Thoracic aorta (tissue), 2 donors: ENCODE measurements around the gene RPP40. TPM values are rescaled to one million over a fixed set of nuclear protein-coding genes. Genes with fewer than 3 reads are reported as not detected.
A peak's percentile ranks its signal among the peaks of the same experiment; 100 is the strongest.

ENCODE experiments used
- ATAC-seq: fragments of 150-250 bp; one replicate; pipeline ENCODE4 v1.8.0; 2017; ENCODE audit warnings: low read depth; ENCODE audit not compliant: insufficient number of reproducible peaks, low FRiP score
- DNase-seq: peaks from one replicate; pipeline ENCODE4 v3.0.0-alpha.2; 2020; ENCODE audit warnings: low spot score
- H3K27ac ChIP-seq, 2 donors: fragments of 200-600 bp; sonication (generic); 1 replicate in 1 of 2; 2 replicates in 1 of 2; pipeline ENCODE4 v1.5.1; 2016; ENCODE audit warnings: mild to moderate bottlenecking in 2 of 2, moderate library complexity in 2 of 2
- H3K27me3 ChIP-seq: fragments of 200-600 bp; sonication (generic); replicated peaks from 2 replicates; pipeline ENCODE4 v1.6.0; 2016; ENCODE audit warnings: mild to moderate bottlenecking; ENCODE audit not compliant: insufficient read depth
- H3K36me3 ChIP-seq: fragments of 200-600 bp; sonication (generic); one replicate; pipeline ENCODE4 v1.5.1; 2016
- H3K4me1 ChIP-seq, 2 donors: fragments of 200-600 bp; sonication (generic); 1 replicate in 1 of 2; 2 replicates in 1 of 2; pipeline versions ENCODE4 v1.5.1 to v1.6.0; 2016; ENCODE audit warnings: low read depth in 2 of 2, mild to moderate bottlenecking in 1 of 2; ENCODE audit not compliant: control insufficient read depth in 1 of 2
- H3K4me3 ChIP-seq: fragments of 200-600 bp; sonication (generic); 2 replicates; pipeline ENCODE4 v1.5.1; 2016; ENCODE audit warnings: mild to moderate bottlenecking
- H3K9me3 ChIP-seq: fragments of 200-600 bp; sonication (generic); 2 replicates; pipeline ENCODE4 v1.5.1; 2016
- total RNA-seq, 2 donors: library from RNA; depleted of rRNA; stranded (reverse); fragments of >200 nt; gene quantifications; one replicate each; pipeline versions ENCODE4 v1.1.0 to v1.2.3, GENCODE V29; 2016
- TF ChIP-seq, protein P1 (sequence below): fragments of 200-600 bp; sonication (generic); IDR thresholded peaks from one replicate; pipeline ENCODE4 v1.5.1; 2019; ENCODE audit warnings: antibody characterized with exemption

RPP40 gene
- total RNA-seq, 2 donors from 2014 or later: 2.4 to 11.4 TPM

DNA sequence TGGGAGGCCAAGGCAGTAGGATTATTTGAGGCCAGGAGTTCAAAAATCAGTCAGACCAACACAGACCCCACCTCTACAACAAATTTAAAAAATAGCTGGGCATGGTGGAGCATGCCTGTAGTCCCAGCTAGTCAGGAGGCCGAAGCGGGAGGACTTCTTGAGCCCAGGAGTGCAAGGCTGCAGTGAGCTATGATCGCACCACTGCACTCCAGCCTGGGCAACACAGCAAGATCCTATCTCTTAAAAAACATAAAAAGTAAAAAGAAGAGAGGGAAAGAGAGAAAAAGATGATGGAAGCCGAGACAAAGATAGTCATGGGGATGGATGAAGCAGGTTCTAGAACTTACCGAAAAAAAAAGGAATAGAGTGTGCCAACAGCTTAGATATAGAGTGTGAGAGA is 25.8 kb upstream of the RPP40 start:
- H3K4me1 ChIP-seq: peaks cover 0 to 7% of the 10 kb centered on the region in 2 donors
- H3K9me3 ChIP-seq: no peaks in the 10 kb centered on the region
- TF ChIP-seq, protein P1, sequence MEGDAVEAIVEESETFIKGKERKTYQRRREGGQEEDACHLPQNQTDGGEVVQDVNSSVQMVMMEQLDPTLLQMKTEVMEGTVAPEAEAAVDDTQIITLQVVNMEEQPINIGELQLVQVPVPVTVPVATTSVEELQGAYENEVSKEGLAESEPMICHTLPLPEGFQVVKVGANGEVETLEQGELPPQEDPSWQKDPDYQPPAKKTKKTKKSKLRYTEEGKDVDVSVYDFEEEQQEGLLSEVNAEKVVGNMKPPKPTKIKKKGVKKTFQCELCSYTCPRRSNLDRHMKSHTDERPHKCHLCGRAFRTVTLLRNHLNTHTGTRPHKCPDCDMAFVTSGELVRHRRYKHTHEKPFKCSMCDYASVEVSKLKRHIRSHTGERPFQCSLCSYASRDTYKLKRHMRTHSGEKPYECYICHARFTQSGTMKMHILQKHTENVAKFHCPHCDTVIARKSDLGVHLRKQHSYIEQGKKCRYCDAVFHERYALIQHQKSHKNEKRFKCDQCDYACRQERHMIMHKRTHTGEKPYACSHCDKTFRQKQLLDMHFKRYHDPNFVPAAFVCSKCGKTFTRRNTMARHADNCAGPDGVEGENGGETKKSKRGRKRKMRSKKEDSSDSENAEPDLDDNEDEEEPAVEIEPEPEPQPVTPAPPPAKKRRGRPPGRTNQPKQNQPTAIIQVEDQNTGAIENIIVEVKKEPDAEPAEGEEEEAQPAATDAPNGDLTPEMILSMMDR: no peak
- H3K4me3 ChIP-seq: no peak overlapping the region
- no peaks in the 10 kb centered on the region for H3K27me3 ChIP-seq
- H3K36me3 ChIP-seq: no peaks in the 10 kb centered on the region
- ATAC-seq: no peak
- no peak overlapping the region for H3K27ac ChIP-seq
- DNase-seq: no peak

DNA sequence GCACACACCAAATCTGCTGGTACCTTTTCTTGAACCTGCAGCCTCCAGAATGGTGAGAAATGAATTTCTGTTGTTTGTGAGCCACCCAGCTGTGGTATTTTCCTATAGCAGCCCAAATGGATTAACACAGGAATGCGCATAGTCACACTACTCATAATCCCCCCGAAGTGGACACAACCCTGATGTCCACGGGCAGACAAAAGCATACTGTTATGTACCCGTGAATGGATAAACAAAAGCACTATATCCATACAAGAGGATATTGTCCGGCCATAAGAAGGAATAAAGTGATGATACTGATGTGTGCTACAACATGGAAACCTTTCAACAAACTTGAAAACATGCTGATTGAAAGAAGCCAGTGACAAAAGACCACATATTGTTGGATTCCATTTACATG is 25.1 kb upstream of the RPP40 start:
- Histone ChIP-seq H3K27ac (no peak overlapping the region), H3K4me3 (no peak overlapping the region), H3K27me3 (no peaks in the 10 kb centered on the region), H3K36me3 (no peaks in the 10 kb centered on the region), H3K4me1 (peaks cover 0 to 7% of the 10 kb centered on the region in 2 donors), H3K9me3 (no peaks in the 10 kb centered on the region)
- no peak for DNase-seq
- no peak for ATAC-seq
- TF ChIP-seq, protein P1: no peak

GRCh38 chr6:5028301-5028700 is 24.5 kb upstream of the RPP40 start:
- Histone ChIP-seq H3K36me3 (no peaks in the 10 kb centered on the region), H3K4me1 (peaks cover 0 to 7% of the 10 kb centered on the region in 2 donors), H3K27ac (no peak overlapping the region), H3K9me3 (no peaks in the 10 kb centered on the region), H3K4me3 (no peak overlapping the region), H3K27me3 (no peaks in the 10 kb centered on the region)
- TF ChIP-seq, protein P1: no peak
- ATAC-seq: no peak
- no peak for DNase-seq

- Histone ChIP-seq H3K4me1 (peaks cover 0 to 7% of the 10 kb centered on the region in 2 donors), H3K36me3 (no peaks in the 10 kb centered on the region), H3K27ac (peak overlapping the region; percentile 84 to 85), H3K27me3 (no peaks in the 10 kb centered on the region), H3K9me3 (no peaks in the 10 kb centered on the region), H3K4me3 (peak overlapping the region; percentile 89)
- no peak for DNase-seq
- TF ChIP-seq, protein P1: no peak
- ATAC-seq: peak; percentile 78
Observed at GRCh38 chr6:5025911-5026819, 22.3 kb upstream of the RPP40 start.

- no peaks in the 10 kb centered on the region for H3K9me3 ChIP-seq
- DNase-seq: no peak
- TF ChIP-seq, protein P1: no peak
- no peaks in the 10 kb centered on the region for H3K36me3 ChIP-seq
- H3K4me3 ChIP-seq: no peak overlapping the region
- no peak overlapping the region for H3K27ac ChIP-seq
- peaks cover 0 to 7% of the 10 kb centered on the region in 2 donors for H3K4me1 ChIP-seq
- no peaks in the 10 kb centered on the region for H3K27me3 ChIP-seq
- no peak for ATAC-seq
Observed at GRCh38 chr6:5023923-5024322, 20.1 kb upstream of the RPP40 start.
